Esophagus mucosa (tissue), 1 donor: ENCODE measurements around the gene IGFBP3. TPM values are rescaled to one million over a fixed set of nuclear protein-coding genes. Genes with fewer than 3 reads are reported as not detected.

ENCODE experiments used
- ATAC-seq: fragments of 200-7000 bp; cut with Tn5 transposase; one replicate; pipeline ENCODE4 v1.9.1; 2020
- total RNA-seq: library from RNA; stranded (reverse); gene quantifications from one replicate; pipeline ENCODE4 v1.2.4, GENCODE V29; 2023
- donor health status: DM: yes; HTN: yes; CAD: no.

The IGFBP3 gene
- total RNA-seq, 1 donor from 2014 or later = 7.9 TPM

GRCh38 chr7:45872116-45873034 lies 48.7 kb downstream of the IGFBP3 start:
- peak; percentile 29 for ATAC-seq

GRCh38 chr7:45869426-45869825 lies 51.6 kb downstream of the IGFBP3 start:
- ATAC-seq = no peak

GRCh38 chr7:45867471-45867870 lies 53.6 kb downstream of the IGFBP3 start:
- no peak for ATAC-seq

GRCh38 chr7:45865594-45866410 lies 55.3 kb downstream of the IGFBP3 start:
- no peak for ATAC-seq

- ATAC-seq = no peak
Observed at GRCh38 chr7:45863715-45864114, 57.4 kb downstream of the IGFBP3 start.

Other genes starting within 250 kb of the IGFBP3 start
- gene CCDC201, start 48.2 kb downstream of the IGFBP3 start, total RNA-seq = not detected
- not detected for gene IGFBP1, start 32.8 kb downstream of the IGFBP3 start, total RNA-seq